ENCODE measurements around the gene MELK.

The MELK gene

GRCh38 chr9:36720043-36720442 is 147.3 kb downstream of the MELK start:
- Histone ChIP-seq H3K27me3 (ENCODE audit: control insufficient read depth, insufficient read depth, low read length) (no peaks in the 10 kb centered on the region), H3K36me3 (ENCODE audit: control insufficient read depth, low read depth, low read length) (no peaks in the 10 kb centered on the region), H3K9ac (ENCODE audit: low read length) (no peak overlapping the region)

GRCh38 chr9:36721846-36722588 is 149.3 kb downstream of the MELK start:
- Histone ChIP-seq H3K9me3 (ENCODE audit: control insufficient read depth, low read depth, low read length) (no peaks in the 10 kb centered on the region), H3K4me3 (ENCODE audit: low read length) (no peak overlapping the region), H3K27me3 (ENCODE audit: control insufficient read depth, insufficient read depth, low read length) (no peaks in the 10 kb centered on the region), H3K27ac (ENCODE audit: low read length) (no peak overlapping the region), H3K9ac (ENCODE audit: low read length) (no peak overlapping the region), H3K4me1 (ENCODE audit: control insufficient read depth, low read depth, low read length) (peaks cover 9% of the 10 kb centered on the region), H3K36me3 (ENCODE audit: control insufficient read depth, low read depth, low read length) (no peaks in the 10 kb centered on the region)

More at GRCh38 chr9:36720043-36720442, 147.3 kb downstream of the MELK start:
- no peaks in the 10 kb centered on the region for H3K4me1 ChIP-seq (ENCODE audit: control insufficient read depth, low read depth, low read length)
- H3K4me3 ChIP-seq (ENCODE audit: low read length): no peak overlapping the region
- no peaks in the 10 kb centered on the region for H3K9me3 ChIP-seq (ENCODE audit: control insufficient read depth, low read depth, low read length)
- no peak overlapping the region for H3K27ac ChIP-seq (ENCODE audit: low read length)

- Histone ChIP-seq H3K9ac (ENCODE audit: low read length) (no peak overlapping the region), H3K4me3 (ENCODE audit: low read length) (no peak overlapping the region), H3K36me3 (ENCODE audit: control insufficient read depth, low read depth, low read length) (no peaks in the 10 kb centered on the region), H3K9me3 (ENCODE audit: control insufficient read depth, low read depth, low read length) (no peaks in the 10 kb centered on the region), H3K27ac (ENCODE audit: low read length) (no peak overlapping the region), H3K27me3 (ENCODE audit: control insufficient read depth, insufficient read depth, low read length) (no peaks in the 10 kb centered on the region), H3K4me1 (ENCODE audit: control insufficient read depth, low read depth, low read length) (peaks cover 9% of the 10 kb centered on the region)
These were observed 153.2 kb downstream of the MELK start for GRCh38 chr9:36725777-36726356.
